ENCODE measurements around the gene PTPRN2.

The PTPRN2 gene

DNA sequence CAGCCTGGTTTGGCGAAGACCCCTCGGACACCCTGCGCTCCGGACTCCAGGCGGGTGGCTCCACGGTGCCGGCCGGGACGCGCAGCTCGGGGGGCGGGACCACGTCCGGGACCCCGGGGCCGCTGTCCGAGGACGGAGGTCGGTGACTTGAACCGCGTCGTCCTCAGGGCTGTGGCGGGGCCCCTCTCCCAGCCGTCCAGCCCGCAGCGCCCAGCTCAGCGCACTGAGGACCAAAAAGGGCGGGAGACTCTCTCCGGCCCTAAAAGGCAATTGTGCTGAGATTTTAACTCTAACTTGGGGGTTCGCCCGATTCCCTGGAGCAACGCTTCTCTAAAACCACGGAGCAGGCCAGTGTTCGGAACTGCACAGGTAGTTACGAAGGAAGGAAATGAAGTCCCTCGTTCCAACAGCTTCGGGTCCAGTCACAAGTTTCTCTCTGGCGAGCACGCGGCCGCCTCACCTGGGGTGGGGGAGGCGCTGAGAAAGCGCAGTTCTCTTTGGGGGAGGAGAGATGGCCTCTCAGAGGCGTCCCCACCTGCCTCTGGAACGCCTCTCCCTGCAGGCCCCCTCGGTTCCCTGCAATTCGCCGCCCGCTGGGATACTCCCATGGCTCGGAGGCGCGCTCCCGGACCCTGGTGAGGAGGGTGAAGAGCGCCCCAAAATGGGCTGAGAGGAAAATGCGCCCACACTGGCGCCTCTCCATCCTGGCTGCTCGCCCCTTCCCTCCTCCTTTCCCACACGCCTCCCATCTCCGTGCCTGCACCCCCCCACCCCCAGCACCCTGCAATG lies 898.2 kb downstream of the PTPRN2 start:
- no peak for DNase-seq

DNA sequence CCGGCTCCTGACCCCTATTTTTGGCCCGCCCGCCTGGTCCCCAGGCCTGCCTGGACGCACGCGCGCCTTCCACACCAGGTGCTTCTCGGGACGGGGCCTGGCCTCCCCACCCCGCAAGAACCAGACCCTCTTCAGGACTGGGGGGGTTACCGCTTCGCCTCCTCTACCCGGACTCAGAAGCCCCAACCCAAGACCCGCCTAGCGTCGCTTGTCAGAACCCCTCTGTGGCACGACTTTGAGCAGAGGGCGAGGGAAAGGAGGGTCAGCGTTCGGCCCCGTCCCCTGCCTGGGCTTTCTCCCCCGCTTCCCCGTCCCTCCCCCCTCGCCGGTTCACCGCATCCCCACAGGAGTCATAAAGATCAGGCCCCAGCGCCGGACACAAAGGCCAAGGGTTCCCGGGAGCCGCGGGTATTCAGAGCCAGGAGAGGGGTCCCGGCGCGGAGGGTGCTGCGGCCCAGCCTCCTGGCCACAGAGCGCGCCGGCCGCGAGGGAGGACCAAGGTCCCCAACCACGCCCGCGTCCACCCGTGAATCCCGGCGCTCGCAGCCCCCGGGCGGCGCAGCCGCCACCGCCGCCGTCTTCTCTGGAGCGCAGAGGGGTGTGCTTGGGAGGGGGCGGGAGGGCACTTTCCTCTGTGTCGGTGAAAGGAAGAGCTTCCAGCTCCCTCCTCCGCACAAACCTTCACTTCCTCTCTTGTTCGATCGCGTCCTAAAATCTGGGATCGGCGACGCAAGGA lies 898.9 kb downstream of the PTPRN2 start:
- no peak for DNase-seq

GRCh38 chr7:157687845-157688532 lies 899.6 kb downstream of the PTPRN2 start:
- DNase-seq: no peak

DNA sequence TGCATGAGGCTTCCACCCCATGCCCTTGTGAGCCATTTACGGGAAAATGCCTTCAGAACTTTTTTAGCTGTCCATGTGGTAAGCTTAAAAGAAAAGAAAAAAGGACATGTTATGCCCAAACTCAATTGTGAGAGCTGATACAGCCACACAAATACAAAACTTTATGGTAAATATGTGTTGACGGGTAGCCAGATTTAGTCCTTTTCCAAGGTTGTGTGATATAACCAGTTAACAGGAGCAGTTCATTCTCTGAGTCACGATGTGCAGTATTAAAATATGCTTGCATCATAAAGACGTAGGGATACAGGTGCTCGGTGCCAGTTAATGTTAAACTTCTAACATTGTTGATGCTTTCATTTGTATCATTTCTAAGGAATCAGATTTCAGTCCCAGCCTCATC lies 900.5 kb downstream of the PTPRN2 start:
- no peak for DNase-seq

DNA sequence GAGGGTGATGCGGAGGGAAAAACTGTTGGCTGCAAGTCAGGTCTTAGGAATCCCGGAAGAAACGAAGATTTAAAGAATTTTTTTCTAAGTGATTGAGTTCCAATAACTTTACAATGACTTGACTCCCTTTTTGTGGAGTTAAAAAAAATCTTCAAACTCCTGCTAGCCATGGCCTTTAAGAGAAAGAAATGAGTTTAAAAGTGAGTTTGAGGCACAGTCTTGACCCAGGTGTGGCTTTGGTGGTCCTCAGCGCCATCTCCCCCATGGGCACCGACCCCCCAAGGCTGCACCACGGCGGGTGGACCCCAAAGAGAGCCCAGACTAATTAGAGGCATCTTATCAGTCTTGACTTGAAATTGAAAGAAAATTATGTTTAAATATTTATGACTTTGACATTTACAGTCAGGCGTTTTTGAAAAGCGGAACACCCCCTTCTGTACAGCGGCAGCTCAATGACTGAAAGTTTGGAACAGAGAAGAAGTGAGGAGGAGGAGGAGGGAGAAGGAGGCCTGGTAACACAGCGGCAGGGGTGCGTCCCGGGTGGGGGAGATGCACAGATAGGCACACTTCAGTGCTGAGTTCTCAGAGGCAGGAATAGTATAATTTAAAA lies 901.2 kb downstream of the PTPRN2 start:
- DNase-seq: no peak

DNA sequence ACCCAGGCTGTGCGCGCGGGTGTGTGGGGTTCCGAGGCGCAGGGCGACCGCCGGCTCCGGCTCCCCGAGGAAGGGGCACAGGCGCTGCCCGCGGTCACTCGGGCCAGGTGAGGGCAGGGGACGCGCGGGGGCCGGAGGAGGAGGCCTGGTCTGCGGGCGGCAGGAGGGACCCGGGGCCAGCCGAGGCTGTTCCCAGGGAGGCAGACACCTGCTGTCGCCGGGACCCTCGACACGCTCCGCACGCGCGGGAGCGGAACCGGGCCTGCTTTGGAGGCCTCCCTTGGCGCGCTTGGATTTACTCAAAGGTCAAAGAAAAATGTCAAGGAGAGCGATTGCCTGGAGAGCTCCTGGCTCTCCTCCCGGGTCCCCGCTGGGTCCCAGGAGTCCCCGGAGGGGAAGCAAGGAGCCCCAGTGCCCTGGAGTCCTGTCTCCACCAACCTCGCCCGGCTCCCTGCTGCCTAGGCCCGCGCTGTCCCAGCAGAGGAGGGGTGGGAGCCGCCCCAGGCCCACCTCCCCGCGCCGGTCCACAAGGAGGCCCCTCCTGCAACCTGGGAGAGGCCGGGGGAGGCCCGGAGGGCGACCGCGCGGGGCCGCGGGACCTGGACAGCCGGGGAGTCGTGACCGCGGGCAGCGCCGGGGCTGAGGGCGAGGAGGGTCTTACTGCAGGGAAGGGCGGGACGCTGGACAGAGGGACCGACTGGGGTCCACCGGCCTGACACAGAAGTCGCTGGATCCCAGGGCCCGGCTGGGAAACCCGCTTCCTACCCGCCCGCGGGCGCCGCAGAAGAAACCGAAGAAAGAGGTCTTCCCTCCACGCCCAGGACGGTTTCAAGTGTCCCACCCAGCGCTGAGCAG lies 902.0 kb downstream of the PTPRN2 start:
- no peak for DNase-seq

DNA sequence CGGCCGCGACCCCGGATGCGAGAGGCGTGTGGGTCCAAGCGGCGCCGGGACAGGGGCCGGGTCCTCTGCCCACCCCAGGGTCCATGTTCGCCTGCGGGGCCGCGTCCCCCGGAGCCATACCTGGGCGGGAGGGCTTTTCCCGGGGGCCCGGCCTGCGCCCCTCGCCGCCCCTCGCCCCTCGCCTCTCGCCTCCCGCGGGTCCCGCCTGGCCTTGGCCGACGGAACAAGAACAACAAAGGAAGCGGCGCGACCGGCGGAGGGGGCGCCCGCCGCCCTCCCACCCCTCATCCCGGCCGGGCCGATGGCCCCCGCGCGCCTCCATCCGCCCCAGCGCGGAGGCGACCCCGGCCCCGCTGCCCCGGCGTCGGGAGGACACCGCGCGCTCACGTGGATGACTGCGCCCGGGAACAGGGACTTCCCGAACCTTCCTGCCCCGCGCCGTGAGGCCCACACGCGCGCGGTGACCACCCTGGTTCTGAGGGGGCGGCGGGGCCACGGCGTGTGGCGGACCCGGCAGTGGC lies 902.7 kb downstream of the PTPRN2 start:
- DNase-seq: no peak

DNA sequence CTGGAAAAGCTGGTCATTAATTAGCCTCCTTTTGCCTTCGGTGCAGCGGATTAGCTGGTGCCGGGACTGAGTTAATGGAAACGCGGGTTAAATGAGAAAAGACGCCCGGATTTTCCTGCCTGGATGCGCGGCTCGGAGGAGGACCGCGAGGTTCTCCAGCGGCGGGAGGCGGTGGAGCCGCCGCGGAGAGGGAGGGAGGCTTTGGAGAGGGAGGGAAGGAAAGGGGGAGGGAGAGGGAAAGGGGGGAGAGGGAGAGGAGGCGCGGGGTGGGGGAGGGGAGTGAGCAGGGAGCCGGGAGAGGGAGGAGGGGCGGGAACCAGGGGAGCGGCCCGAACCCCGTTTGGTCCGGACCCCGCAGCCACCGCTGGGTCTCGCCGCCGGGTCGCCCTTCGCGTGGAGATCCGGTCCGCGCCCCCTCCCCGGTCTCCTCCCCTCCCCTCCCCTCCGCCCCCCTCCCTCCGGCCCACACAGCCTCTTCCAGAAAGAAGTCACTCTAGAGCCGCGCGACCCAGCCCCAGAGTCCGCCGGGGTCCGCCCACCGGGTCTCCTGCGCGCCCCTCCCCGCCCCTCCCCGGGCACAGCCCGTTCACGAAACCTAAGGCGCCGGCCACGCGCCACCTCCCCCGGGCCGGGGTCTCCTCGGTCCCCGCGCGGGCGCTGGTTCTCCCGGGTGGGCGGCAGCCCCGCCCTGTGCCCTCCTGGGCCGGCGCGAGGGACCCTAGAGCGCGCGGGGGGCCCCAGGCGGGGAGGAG lies 903.3 kb downstream of the PTPRN2 start:
- DNase-seq: no peak

GRCh38 chr7:157683747-157684156 lies 903.9 kb downstream of the PTPRN2 start:
- no peak for DNase-seq

GRCh38 chr7:157682946-157683746 lies 904.5 kb downstream of the PTPRN2 start:
- DNase-seq: no peak

GRCh38 chr7:157682064-157682945 lies 905.3 kb downstream of the PTPRN2 start:
- DNase-seq: no peak

DNA sequence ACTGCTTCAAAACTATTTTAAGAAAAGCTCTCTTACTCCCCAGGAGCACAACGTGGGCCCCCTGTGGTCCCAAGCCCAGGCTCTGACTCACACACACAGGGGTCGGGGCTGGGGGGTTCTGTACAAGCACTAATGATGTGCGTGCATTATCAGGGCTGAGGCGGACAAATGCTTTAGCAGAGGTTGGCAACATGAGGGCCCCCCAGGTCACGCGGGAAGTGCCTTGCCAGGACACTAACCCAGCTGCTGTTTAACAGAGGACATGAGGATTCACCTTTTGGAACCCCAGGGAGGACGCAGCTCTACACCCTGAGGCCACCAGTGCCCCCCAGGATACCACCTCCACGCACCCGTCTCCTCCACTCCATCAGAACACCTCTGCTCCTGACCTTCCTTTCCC lies 908.0 kb downstream of the PTPRN2 start:
- no peak for DNase-seq

GRCh38 chr7:157678501-157678900 lies 909.1 kb downstream of the PTPRN2 start:
- DNase-seq: no peak

GRCh38 chr7:157676456-157677255 lies 911.0 kb downstream of the PTPRN2 start:
- no peak for DNase-seq

- no peak for DNase-seq
These were observed 911.6 kb downstream of the PTPRN2 start for GRCh38 chr7:157676001-157676400.

DNA sequence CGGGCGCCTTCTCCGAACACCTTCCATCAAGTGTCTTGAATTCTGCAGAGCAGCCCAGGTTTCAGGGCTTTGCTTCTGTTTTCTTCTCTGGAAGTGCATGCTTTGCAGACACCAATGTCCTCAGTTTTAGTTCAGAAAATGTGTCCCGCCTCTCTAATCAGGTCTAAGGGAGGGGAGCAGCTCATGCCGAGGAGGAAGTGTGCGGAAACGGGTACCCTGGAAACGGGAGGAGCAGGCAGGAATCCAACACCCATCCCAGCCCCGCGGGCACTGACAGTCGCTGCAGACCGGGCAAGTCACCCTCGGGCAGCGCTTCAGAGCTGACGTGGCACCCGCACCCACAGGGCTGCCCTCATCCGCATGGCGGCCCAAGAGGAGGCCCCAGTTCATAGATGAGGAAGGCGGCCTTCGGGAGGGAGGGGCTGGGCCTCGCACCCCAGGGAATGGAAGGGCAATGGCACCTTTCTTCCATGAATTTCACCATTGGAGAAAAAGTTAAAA lies 912.1 kb downstream of the PTPRN2 start:
- DNase-seq: no peak

GRCh38 chr7:157674715-157675426 lies 912.8 kb downstream of the PTPRN2 start:
- DNase-seq: no peak

Measured in fibroblast of upper back skin (primary cell).